DMS153 treated with DMSO at 0.1 percent for 48 hours (cell line): ENCODE data around the gene PDE8A.

Experiments
- DNase-seq: peaks from one replicate; lab custom pipeline; 2025; ENCODE audit not compliant: unreplicated experiment; lab: John Stamatoyannopoulos, UW

The PDE8A gene

GRCh38 chr15:85118581-85118980, 136.9 kb downstream of the PDE8A start:
- no peak for DNase-seq

GRCh38 chr15:85120351-85121113, 138.9 kb downstream of the PDE8A start:
- no peak for DNase-seq

- DNase-seq = no peak
These were observed 142.5 kb downstream of the PDE8A start for GRCh38 chr15:85124173-85124572.

- DNase-seq = no peak
These were observed 143.5 kb downstream of the PDE8A start for GRCh38 chr15:85125056-85125661.

- DNase-seq = no peak
These were observed 147.0 kb downstream of the PDE8A start for GRCh38 chr15:85128621-85129020.

GRCh38 chr15:85129881-85130280, 148.2 kb downstream of the PDE8A start:
- no peak for DNase-seq

GRCh38 chr15:85131915-85132314, 150.3 kb downstream of the PDE8A start:
- no peak for DNase-seq

- no peak for DNase-seq
These were observed 152.1 kb downstream of the PDE8A start for GRCh38 chr15:85133709-85134108.

- DNase-seq = peak; percentile 10
These were observed 156.0 kb downstream of the PDE8A start for GRCh38 chr15:85137489-85138168.

- DNase-seq = no peak
These were observed 157.7 kb downstream of the PDE8A start for GRCh38 chr15:85139391-85139790.

- no peak for DNase-seq
These were observed 160.1 kb downstream of the PDE8A start for GRCh38 chr15:85141726-85142125.

- no peak for DNase-seq
These were observed 160.7 kb downstream of the PDE8A start for GRCh38 chr15:85142312-85142711.

- DNase-seq = no peak
These were observed 167.9 kb downstream of the PDE8A start for GRCh38 chr15:85149465-85150129.

- DNase-seq = no peak
These were observed 168.4 kb downstream of the PDE8A start for GRCh38 chr15:85150130-85150480.

GRCh38 chr15:85151145-85151544, 169.5 kb downstream of the PDE8A start:
- DNase-seq = no peak

GRCh38 chr15:85151861-85152260, 170.2 kb downstream of the PDE8A start:
- DNase-seq = no peak

- DNase-seq = no peak
These were observed 172.4 kb downstream of the PDE8A start for GRCh38 chr15:85154061-85154460.

GRCh38 chr15:85155360-85155759, 173.7 kb downstream of the PDE8A start:
- DNase-seq = no peak

- no peak for DNase-seq
These were observed 174.2 kb downstream of the PDE8A start for GRCh38 chr15:85155857-85156256.

GRCh38 chr15:85157344-85157743, 175.7 kb downstream of the PDE8A start:
- no peak for DNase-seq

GRCh38 chr15:85162237-85162636, 180.6 kb downstream of the PDE8A start:
- no peak for DNase-seq
